ENCODE measurements around the gene TRIM50. TPM values are rescaled to one million over a fixed set of nuclear protein-coding genes. Genes with fewer than 3 reads are reported as not detected.
A peak's percentile ranks its signal among the peaks of the same experiment; 100 is the strongest.

Gene TRIM50
- total and polyA plus RNA-seq, 2 of the 13 experiments (the other 11 are each of a cell fraction or from before 2014, with no cell fraction given), result 4.2 to 24.5 TPM

DNA sequence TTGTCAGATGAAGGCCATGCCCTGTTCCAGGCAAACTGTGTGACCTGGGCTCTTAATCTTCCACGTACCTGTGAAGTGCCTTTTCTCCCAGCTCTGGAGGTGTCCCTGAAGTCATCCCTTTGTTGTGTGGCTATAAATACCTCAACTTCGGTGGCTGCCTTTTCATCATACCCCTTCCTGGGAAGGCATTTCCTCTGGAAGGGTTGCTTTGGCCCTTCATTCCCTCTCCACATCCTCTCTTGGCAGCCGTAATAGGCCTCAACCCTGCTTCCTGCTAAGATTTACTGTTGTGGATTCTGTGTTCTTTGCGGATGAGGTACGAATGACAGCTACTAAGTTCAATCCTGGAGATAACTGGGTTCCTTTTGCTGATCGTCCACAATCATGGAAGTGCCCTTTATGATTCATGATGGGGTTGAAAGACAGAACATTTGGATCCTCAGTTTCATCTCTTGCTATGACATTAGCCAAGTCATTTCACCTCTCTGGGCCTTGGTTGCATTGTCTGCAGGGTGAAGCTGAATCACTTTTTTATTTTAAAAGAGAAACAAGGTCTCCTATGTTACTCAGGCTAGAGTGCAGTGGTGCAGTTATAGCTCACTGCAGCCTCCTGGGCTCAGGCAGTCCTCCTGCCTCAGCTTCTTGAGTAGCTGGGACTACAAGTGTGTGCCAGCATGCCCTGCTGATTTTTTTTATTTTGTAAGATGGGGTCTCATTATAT is 23.7 kb upstream of the TRIM50 start (continued):
- TF ChIP-seq, protein P1, sequence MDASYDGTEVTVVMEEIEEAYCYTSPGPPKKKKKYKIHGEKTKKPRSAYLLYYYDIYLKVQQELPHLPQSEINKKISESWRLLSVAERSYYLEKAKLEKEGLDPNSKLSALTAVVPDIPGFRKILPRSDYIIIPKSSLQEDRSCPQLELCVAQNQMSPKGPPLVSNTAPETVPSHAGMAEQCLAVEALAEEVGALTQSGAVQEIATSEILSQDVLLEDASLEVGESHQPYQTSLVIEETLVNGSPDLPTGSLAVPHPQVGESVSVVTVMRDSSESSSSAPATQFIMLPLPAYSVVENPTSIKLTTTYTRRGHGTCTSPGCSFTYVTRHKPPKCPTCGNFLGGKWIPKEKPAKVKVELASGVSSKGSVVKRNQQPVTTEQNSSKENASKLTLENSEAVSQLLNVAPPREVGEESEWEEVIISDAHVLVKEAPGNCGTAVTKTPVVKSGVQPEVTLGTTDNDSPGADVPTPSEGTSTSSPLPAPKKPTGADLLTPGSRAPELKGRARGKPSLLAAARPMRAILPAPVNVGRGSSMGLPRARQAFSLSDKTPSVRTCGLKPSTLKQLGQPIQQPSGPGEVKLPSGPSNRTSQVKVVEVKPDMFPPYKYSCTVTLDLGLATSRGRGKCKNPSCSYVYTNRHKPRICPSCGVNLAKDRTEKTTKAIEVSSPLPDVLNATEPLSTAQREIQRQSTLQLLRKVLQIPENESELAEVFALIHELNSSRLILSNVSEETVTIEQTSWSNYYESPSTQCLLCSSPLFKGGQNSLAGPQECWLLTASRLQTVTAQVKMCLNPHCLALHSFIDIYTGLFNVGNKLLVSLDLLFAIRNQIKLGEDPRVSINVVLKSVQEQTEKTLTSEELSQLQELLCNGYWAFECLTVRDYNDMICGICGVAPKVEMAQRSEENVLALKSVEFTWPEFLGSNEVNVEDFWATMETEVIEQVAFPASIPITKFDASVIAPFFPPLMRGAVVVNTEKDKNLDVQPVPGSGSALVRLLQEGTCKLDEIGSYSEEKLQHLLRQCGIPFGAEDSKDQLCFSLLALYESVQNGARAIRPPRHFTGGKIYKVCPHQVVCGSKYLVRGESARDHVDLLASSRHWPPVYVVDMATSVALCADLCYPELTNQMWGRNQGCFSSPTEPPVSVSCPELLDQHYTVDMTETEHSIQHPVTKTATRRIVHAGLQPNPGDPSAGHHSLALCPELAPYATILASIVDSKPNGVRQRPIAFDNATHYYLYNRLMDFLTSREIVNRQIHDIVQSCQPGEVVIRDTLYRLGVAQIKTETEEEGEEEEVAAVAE (CRISPR knock-in tag; IDR thresholded peaks at IDR 0.05; ENCODE audit: borderline replicate concordance), result no peak
- no peak for TF ChIP-seq NBN (conservative IDR thresholded peaks at IDR 0.05)
- no peak for TF ChIP-seq ZNF44 (CRISPR knock-in tag; IDR thresholded peaks at IDR 0.05)

- Histone ChIP-seq H3K4me2 (ENCODE audit: low read depth, low read length) (peak overlapping the region; percentile 19; the same call in 1 of the 2 replicates), H3K27ac (ENCODE audit: extremely low read length, insufficient read depth, low read length) (no peak overlapping the region), H3K4me1 (ENCODE audit: insufficient read depth, low read length) (peaks cover 56% of the 10 kb centered on the region), H3K9ac (ENCODE audit: insufficient read depth, low read depth, low read length) (no peak overlapping the region), H3K9me3 (ENCODE audit: low read length) (no peaks in the 10 kb centered on the region), H2AFZ (ENCODE audit: low read length) (no peak overlapping the region), H3K36me3 (replicated peaks in 1 of 2; ENCODE audit: control insufficient read depth in 1 of 2, insufficient read depth in 2 of 2, low read length in 2 of 2) (no peaks in the 10 kb centered on the region), H3K4me3 (replicated peaks in 1 of 3; ENCODE audit: insufficient read depth in 1 of 3, low read depth in 2 of 3, low read length in 3 of 3) (no peak overlapping the region), H3K79me2 (ENCODE audit: insufficient read depth, low read length) (no peaks in the 10 kb centered on the region), H4K20me1 (ENCODE audit: insufficient read depth, low read length) (no peaks in the 10 kb centered on the region), H3K27me3 (ENCODE audit: control insufficient read depth in 1 of 2, insufficient read depth in 2 of 2, low read length in 2 of 2) (peaks cover 4 to 6% of the 10 kb centered on the region in 2 experiments; a peak in 2 of 5 replicates)
- POLR2A ChIA-PET, result no interaction called here
- BruUV-seq (replicated peaks), result no TSS peak
- FAIRE-seq (no peak), ATAC-seq (no peak), DNase-seq (ENCODE audit: low spot score) (no peak)
- intact Hi-C loops (cut with micrococcal nuclease; ENCODE audit: unreplicated experiment) (no loop called here), in situ Hi-C loops (cut with HindIII; ENCODE audit: extremely low pct_ligation_motif_present, low pct_unique_long_range_greater_than_20kb) (no loop called here)
- CTCF ChIA-PET (ENCODE audit: low intra/inter-chr PET ratio, low total read pairs), result no interaction called here
- TF ChIP-seq NCOA5 (CRISPR knock-in tag; IDR thresholded peaks at IDR 0.05) (no peak), ZMYM2 (CRISPR knock-in tag; IDR thresholded peaks at IDR 0.05) (no peak), CREM (IDR thresholded peaks at IDR 0.05) (no peak), CREM (CRISPR knock-in tag; IDR thresholded peaks at IDR 0.05) (no peak), HBP1 (CRISPR knock-in tag; IDR thresholded peaks at IDR 0.05; ENCODE audit: low read depth) (no peak), RELA (CRISPR knock-in tag; IDR thresholded peaks at IDR 0.05) (no peak), SMARCC2 (IDR thresholded peaks at IDR 0.05) (no peak)
- WGBS (ENCODE audit: low lambda C conversion rate), result 45% methylated on average over 6 of the region's 12 CpGs
Measured at GRCh38 chr7:73350306-73351068, 22.6 kb upstream of the TRIM50 start.
